Measurements from ENCODE around the gene SWSAP1. TPM values are rescaled to one million over a fixed set of nuclear protein-coding genes. Genes with fewer than 3 reads are reported as not detected.

The SWSAP1 gene
- total and polyA plus RNA-seq, 2 of the 8 experiments (the other 6 are each of a cell fraction or from before 2014, with no cell fraction given): 3.1 to 5.2 TPM

GRCh38 chr19:11363881-11364280, 10.6 kb upstream of the SWSAP1 start:
- no peak overlapping the region for H3K56ac ChIP-seq (replicated peaks; ENCODE audit: insufficient read length, low read depth, low read length)
- H3K18ac ChIP-seq (ENCODE audit: extremely low read depth, low read length): no peak overlapping the region
- ChIA-PET CTCF (ENCODE audit: partially characterized antibody) (interaction anchor here (1.0 to 1.2 kb wide), 3 partner anchors 11 to 17 kb away, joined by 3 to 5 read pairs (median 4); partner anchors contain the start of gene SWSAP1), POLR2A (ENCODE audit: partially characterized antibody) (interaction anchor here (1.0 to 1.8 kb wide), 4 partner anchors 9 to 17 kb away, joined by 3 to 7 read pairs (median 4); partner anchors contain the start of gene SWSAP1)
- H3K4me1 ChIP-seq (replicated peaks in 1 of 4; ENCODE audit: control insufficient read depth in 3 of 4, insufficient read depth in 4 of 4, low read length in 3 of 4): peaks cover 0 to 7% (median 5%) of the 10 kb centered on the region in 4 experiments
- no peak overlapping the region for H2AK5ac ChIP-seq (ENCODE audit: low read depth, low read length)
- peaks cover 0 to 3% (median 0%) of the 10 kb centered on the region in 4 experiments; a peak in 1 of 8 replicates for H3K36me3 ChIP-seq (ENCODE audit: control insufficient read depth in 2 of 4, insufficient read depth in 4 of 4, low read length in 3 of 4)
- no peak overlapping the region for H4K91ac ChIP-seq (replicated peaks; ENCODE audit: insufficient read length, low read length)
- H3K9me3 ChIP-seq (ENCODE audit: insufficient read depth in 2 of 2, low read depth in 1 of 2, low read length in 1 of 2): no peaks in the 10 kb centered on the region
- H3K27me3 ChIP-seq (replicated peaks in 1 of 4; ENCODE audit: control insufficient read depth in 3 of 4, extremely low read depth in 1 of 4, insufficient read depth in 3 of 4, low read length in 3 of 4): peaks cover 0 to 4% (median 2%) of the 10 kb centered on the region in 4 experiments; a peak in 3 of 7 replicates
- no peak overlapping the region for H2BK120ac ChIP-seq (replicated peaks; ENCODE audit: low read depth, low read length)
- no peak overlapping the region for H2BK15ac ChIP-seq (ENCODE audit: low read length)
- FAIRE-seq (no peak), DNase-seq (ENCODE audit: low read depth in 1 of 2, low spot score in 2 of 2) (no peak)
- no peak overlapping the region for H4K5ac ChIP-seq (ENCODE audit: insufficient read length, low read depth, low read length)
- H3K4me2 ChIP-seq (ENCODE audit: insufficient read depth in 1 of 2, low read depth in 2 of 2, low read length in 2 of 2): no peak overlapping the region
- peaks cover 10% of the 10 kb centered on the region; the same call in 1 of the 2 replicates for H3K23me2 ChIP-seq (ENCODE audit: low read depth, low read length)
- no peak overlapping the region for H3K14ac ChIP-seq (ENCODE audit: insufficient read length)
- no peak overlapping the region for H2AFZ ChIP-seq (ENCODE audit: low read length)
- H3K79me2 ChIP-seq (ENCODE audit: control insufficient read depth in 1 of 2, insufficient read depth in 2 of 2, low read length in 2 of 2): no peaks in the 10 kb centered on the region
- H2BK20ac ChIP-seq (ENCODE audit: low read length): no peak overlapping the region
- no peak overlapping the region for H4K8ac ChIP-seq (ENCODE audit: extremely low read depth, insufficient read depth, low read length)
- H4K20me1 ChIP-seq (replicated peaks in 1 of 2; ENCODE audit: control insufficient read depth in 1 of 2, insufficient read depth in 2 of 2, low read length in 2 of 2): no peaks in the 10 kb centered on the region
- no peak overlapping the region for H2BK12ac ChIP-seq (ENCODE audit: low read depth, low read length)
- H2BK5ac ChIP-seq (ENCODE audit: low read depth, low read length): no peak overlapping the region
- WGBS, 2 experiments (ENCODE audit: extremely low coverage in 1 of 2, insufficient coverage in 1 of 2, insufficient read length in 1 of 2, insufficient replicate concordance in 2 of 2, low coverage in 1 of 2, low lambda C conversion rate in 2 of 2, missing lambda C conversion rate in 1 of 2): 88% methylated on average over 9 of the region's 10 CpGs; no CpG with 5 or more reads in 1 of the 2 experiments
- H3K23ac ChIP-seq (ENCODE audit: insufficient read length): no peak overlapping the region
- no peak overlapping the region for H3K27ac ChIP-seq (ENCODE audit: low read depth, low read length)
- TF ChIP-seq RXRA (IDR thresholded peaks at IDR 0.05; ENCODE audit: insufficient read depth, low read depth, low read length): no peak
- no peak for TF ChIP-seq CTBP2 (IDR thresholded peaks at IDR 0.05; ENCODE audit: borderline replicate concordance, insufficient read depth, insufficient read length, low read length)
- no peak overlapping the region for H3K4me3 ChIP-seq (ENCODE audit: extremely low read depth in 1 of 4, insufficient read depth in 2 of 4, low read depth in 3 of 4, low read length in 4 of 4)
- no peak overlapping the region for H3K9ac ChIP-seq (replicated peaks in 1 of 4; ENCODE audit: extremely low read depth in 1 of 4, low read depth in 3 of 4, low read length in 3 of 4)
- no peak overlapping the region for H3K4ac ChIP-seq (replicated peaks; ENCODE audit: insufficient read length, low read depth, low read length)
- no peaks in the 10 kb centered on the region for H3K79me1 ChIP-seq (ENCODE audit: low read depth, low read length)
